Body of pancreas (tissue), 4 donors: ENCODE data around the gene HDAC7.

Experiments used
- POLR2A ChIP-seq, 3 donors: fragments of 450-650 bp; IDR thresholded peaks; one replicate each; pipeline ENCODE4 v1.6.1; 2016; ENCODE audit warnings: antibody characterized with exemption in 3 of 3, mild to moderate bottlenecking in 2 of 3
- TF ChIP-seq, protein P1 (sequence below), 7 experiments: fragments of 450-650 bp in 4 of 7; fragments of 200-600 bp in 3 of 7; sonication (generic) in 3 of 7; IDR thresholded peaks; one replicate each; pipeline ENCODE4 v1.5.1; 2016 to 2019; ENCODE audit warnings: antibody characterized with exemption in 7 of 7

GRCh38 chr12:47844264-47845019 lies 24.7 kb upstream of the HDAC7 start:
- TF ChIP-seq, protein P1, sequence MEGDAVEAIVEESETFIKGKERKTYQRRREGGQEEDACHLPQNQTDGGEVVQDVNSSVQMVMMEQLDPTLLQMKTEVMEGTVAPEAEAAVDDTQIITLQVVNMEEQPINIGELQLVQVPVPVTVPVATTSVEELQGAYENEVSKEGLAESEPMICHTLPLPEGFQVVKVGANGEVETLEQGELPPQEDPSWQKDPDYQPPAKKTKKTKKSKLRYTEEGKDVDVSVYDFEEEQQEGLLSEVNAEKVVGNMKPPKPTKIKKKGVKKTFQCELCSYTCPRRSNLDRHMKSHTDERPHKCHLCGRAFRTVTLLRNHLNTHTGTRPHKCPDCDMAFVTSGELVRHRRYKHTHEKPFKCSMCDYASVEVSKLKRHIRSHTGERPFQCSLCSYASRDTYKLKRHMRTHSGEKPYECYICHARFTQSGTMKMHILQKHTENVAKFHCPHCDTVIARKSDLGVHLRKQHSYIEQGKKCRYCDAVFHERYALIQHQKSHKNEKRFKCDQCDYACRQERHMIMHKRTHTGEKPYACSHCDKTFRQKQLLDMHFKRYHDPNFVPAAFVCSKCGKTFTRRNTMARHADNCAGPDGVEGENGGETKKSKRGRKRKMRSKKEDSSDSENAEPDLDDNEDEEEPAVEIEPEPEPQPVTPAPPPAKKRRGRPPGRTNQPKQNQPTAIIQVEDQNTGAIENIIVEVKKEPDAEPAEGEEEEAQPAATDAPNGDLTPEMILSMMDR (IDR thresholded peaks at IDR 0.05), result no peak
- no peak for TF ChIP-seq POLR2A (IDR thresholded peaks at IDR 0.05)
